IMR-90 (cell line): Measurements from ENCODE around the gene PCA3. TPM values are rescaled to one million over a fixed set of nuclear protein-coding genes. Genes with fewer than 3 reads are reported as not detected.

Source experiments
- ATAC-seq: fragments of 200-7000 bp; cut with Tn5 transposase; 2 replicates; pipeline ENCODE4 v1.9.1; 2020; ENCODE audit warnings: low read depth, mild to moderate bottlenecking, moderate library complexity
- BruUV-seq: library from RNA; stranded (reverse); fragments of 400-500 nt; replicated peaks from 2 replicates; lab custom pipeline; 2021; lab: Mats Ljungman, UMichigan
- CTCF ChIA-PET: fragments of 300-600 bp; formaldehyde crosslinking; extraction: SDS; loops from one replicate; lab custom pipeline; 2021; ENCODE audit warnings: antibody characterized with exemption; lab: Yijun Ruan, JAX
- POLR2A ChIA-PET: fragments of 300-600 bp; sonication (Branson Sonifier 250); formaldehyde crosslinking; loops from one replicate; lab custom pipeline; 2022; ENCODE audit warnings: antibody characterized with exemption; ENCODE audit not compliant: unreplicated experiment; lab: Charles Lee
- DNase-seq: peaks from one replicate; pipeline ENCODE4 v3.0.0; 2013
- H2AFZ ChIP-seq: replicated peaks from 2 replicates; pipeline ENCODE3; 2013; ENCODE audit warnings: low read length, mild to moderate bottlenecking; ENCODE audit not compliant: poor library complexity
- H2AK5ac ChIP-seq: 2 replicates; pipeline ENCODE4 v1.6.1; 2013; ENCODE audit warnings: low read depth, low read length, inconsistent platforms
- H2AK9ac ChIP-seq: replicated peaks from 2 replicates; pipeline ENCODE3; 2013; ENCODE audit warnings: mild to moderate bottlenecking, low read depth, low read length, moderate library complexity; ENCODE audit not compliant: poor library complexity
- H2BK120ac ChIP-seq: 2 replicates; pipeline ENCODE4 v1.6.1; 2013; ENCODE audit warnings: low read depth, low read length, inconsistent platforms
- H2BK15ac ChIP-seq: 3 replicates; pipeline ENCODE4 v1.6.1; 2013; ENCODE audit warnings: low read depth, low read length, inconsistent platforms
- H2BK20ac ChIP-seq: 2 replicates; pipeline ENCODE4 v1.6.1; 2013; ENCODE audit warnings: low read depth, mild to moderate bottlenecking, inconsistent platforms, low read length, moderate library complexity
- H2BK5ac ChIP-seq: 2 replicates; pipeline ENCODE4 v1.6.1; 2013; ENCODE audit warnings: mild to moderate bottlenecking, low read depth, low read length, inconsistent platforms; ENCODE audit not compliant: poor library complexity, severe bottlenecking
- H3K14ac ChIP-seq: replicated peaks from 2 replicates; pipeline ENCODE4 v1.6.1; 2013; ENCODE audit warnings: low read depth, low read length, inconsistent platforms
- H3K18ac ChIP-seq: 2 replicates; pipeline ENCODE4 v1.6.1; 2013; ENCODE audit warnings: low read depth, low read length, control low read depth
- H3K23ac ChIP-seq: 2 replicates; pipeline ENCODE4 v1.6.1; 2013; ENCODE audit warnings: low read depth, low read length, inconsistent platforms
- H3K27ac ChIP-seq: 2 replicates; pipeline ENCODE4 v1.5.1; 2013; ENCODE audit warnings: mild to moderate bottlenecking, control low read depth, low read length; ENCODE audit not compliant: insufficient read depth
- H3K27me3 ChIP-seq: 2 replicates; pipeline ENCODE4 v1.6.1; 2013; ENCODE audit warnings: low read length; ENCODE audit not compliant: control insufficient read depth, insufficient read depth
- H3K36me3 ChIP-seq: 2 replicates; pipeline ENCODE4 v1.6.1; 2013; ENCODE audit warnings: low read length, mixed read lengths; ENCODE audit not compliant: control insufficient read depth, insufficient read depth
- H3K4ac ChIP-seq: 2 replicates; pipeline ENCODE4 v1.6.1; 2013; ENCODE audit warnings: low read depth, low read length, inconsistent platforms
- H3K4me1 ChIP-seq: 2 replicates; pipeline ENCODE4 v1.6.1; 2013; ENCODE audit warnings: low read length, mixed read lengths; ENCODE audit not compliant: control insufficient read depth, insufficient read depth
- H3K4me2 ChIP-seq: 2 replicates; pipeline ENCODE4 v1.6.1; 2013; ENCODE audit warnings: low read depth, mild to moderate bottlenecking, control low read depth, low read length, moderate library complexity
- H3K4me3 ChIP-seq: 2 replicates; pipeline ENCODE4 v1.5.1; 2013; ENCODE audit warnings: low read depth, mild to moderate bottlenecking, control low read depth, low read length, moderate library complexity; ENCODE audit not compliant: insufficient read depth
- H3K56ac ChIP-seq: 2 replicates; pipeline ENCODE4 v1.6.1; 2013; ENCODE audit warnings: low read length, inconsistent platforms; ENCODE audit not compliant: insufficient read depth; ENCODE audit errors: extremely low read depth
- H3K79me1 ChIP-seq, 2 experiments: 2 replicates each; pipeline ENCODE4 v1.6.1; 2013; ENCODE audit warnings: low read length in 2 of 2, inconsistent platforms in 1 of 2, low read depth in 1 of 2
- H3K9ac ChIP-seq: 2 replicates; pipeline ENCODE4 v1.6.1; 2013; ENCODE audit warnings: low read depth, low read length, control low read depth
- H3K9me1 ChIP-seq: 2 replicates; pipeline ENCODE4 v1.6.1; 2013; ENCODE audit warnings: low read length, inconsistent platforms; ENCODE audit not compliant: insufficient read depth
- H3K9me3 ChIP-seq: 2 replicates; pipeline ENCODE4 v1.6.1; 2013; ENCODE audit warnings: low read length; ENCODE audit not compliant: control insufficient read depth, insufficient read depth
- H4K20me1 ChIP-seq: 2 replicates; pipeline ENCODE4 v1.6.1; 2013; ENCODE audit warnings: low read length, inconsistent platforms; ENCODE audit not compliant: insufficient read depth
- H4K5ac ChIP-seq: 2 replicates; pipeline ENCODE4 v1.6.1; 2013; ENCODE audit warnings: mild to moderate bottlenecking, low read depth, low read length, control low read depth
- H4K8ac ChIP-seq, 2 experiments: 2 replicates each; pipeline ENCODE4 v1.6.1; 2013; ENCODE audit warnings: low read depth in 2 of 2, low read length in 2 of 2, control low read depth in 1 of 2, inconsistent platforms in 1 of 2
- H4K91ac ChIP-seq: 2 replicates; pipeline ENCODE4 v1.6.1; 2013; ENCODE audit warnings: low read depth, low read length, inconsistent platforms; ENCODE audit not compliant: insufficient read depth
- BHLHE40 ChIP-seq: fragments of 150-350 bp; IDR thresholded peaks from 2 replicates; pipeline ENCODE4 v1.6.1; 2016; ENCODE audit warnings: mild to moderate bottlenecking, low read depth, low read length
- CHD1 ChIP-seq: IDR thresholded peaks from 2 replicates; pipeline ENCODE4 v1.6.1; 2012; ENCODE audit warnings: low read depth, low read length, improper control_type of control experiment
- RAD21 ChIP-seq: IDR thresholded peaks from 2 replicates; pipeline ENCODE4 v1.6.1; 2012; ENCODE audit warnings: low read length, improper control_type of control experiment
- RCOR1 ChIP-seq: IDR thresholded peaks from 2 replicates; pipeline ENCODE4 v1.6.1; 2012; ENCODE audit warnings: mild to moderate bottlenecking, low read length, improper control_type of control experiment; ENCODE audit not compliant: insufficient replicate concordance
- RFX5 ChIP-seq: IDR thresholded peaks from 2 replicates; pipeline ENCODE4 v1.8.0; 2012; ENCODE audit warnings: low read depth, mild to moderate bottlenecking, low read length, moderate library complexity
- USF2 ChIP-seq: fragments of 150-350 bp; IDR thresholded peaks from 2 replicates; pipeline ENCODE4 v1.6.1; 2017; ENCODE audit warnings: mild to moderate bottlenecking, antibody characterized with exemption, low read length, low read depth
- WGBS, 2 experiments: methylation state at CpG; one replicate each; pipeline versions ENCODE4 v1.1.5 to v1.1.7; 2013; ENCODE audit warnings: missing lambda C conversion rate in 2 of 2; ENCODE audit not compliant: insufficient read length in 1 of 2; ENCODE audit errors: extremely low coverage in 2 of 2; 5-methylcytosine and 5-hydroxymethylcytosine counted together
- dilution Hi-C: fragments of 300-500 bp; cut with HindIII; formaldehyde crosslinking; loops from one replicate; pipeline ENCODE4 v1.14.3; 2018; ENCODE audit warnings: low sequenced_read_pairs; ENCODE audit not compliant: unreplicated experiment
- in situ Hi-C: fragments of 300-500 bp; cut with MboI; formaldehyde crosslinking; loops from 3 replicates; pipeline ENCODE4 v1.14.3; 2019; ENCODE audit warnings: low sequenced_read_pairs, inconsistent platforms, mixed read lengths
- intact Hi-C: fragments of 100-400 bp; cut with micrococcal nuclease; formaldehyde crosslinking; loops from 2 replicates; pipeline ENCODE4 v1.10.0; 2022
- polyA plus RNA-seq, 3 experiments: library from polyadenylated mRNA; depleted of rRNA; stranded (reverse); fragments of >200 nt; gene quantifications; 2 replicates each; pipeline ENCODE4 v1.2.3, GENCODE V29; 2012; ENCODE audit warnings: low replicate concordance in 1 of 3
- total RNA-seq: library from RNA; depleted of rRNA; stranded (reverse); fragments of >200 nt; gene quantifications from 2 replicates; pipeline ENCODE4 v1.2.3, GENCODE V29; 2012

Gene PCA3
- total and polyA plus RNA-seq, 2 of the 4 experiments (the other 2 are of a cell fraction) = not detected

- H2BK20ac ChIP-seq = no peak overlapping the region
- WGBS, 2 experiments = no CpG with 5 or more reads among the region's 9 CpGs
- POLR2A ChIA-PET = no interaction called here
- H3K23ac ChIP-seq = no peak overlapping the region
- H2BK15ac ChIP-seq = no peak overlapping the region
- intact Hi-C loops = no loop called here
- no peak overlapping the region for H2BK120ac ChIP-seq
- no peak overlapping the region for H3K18ac ChIP-seq
- no peak overlapping the region for H4K91ac ChIP-seq
- H3K56ac ChIP-seq = no peak overlapping the region
- H2AFZ ChIP-seq = no peak overlapping the region
- H3K36me3 ChIP-seq = no peaks in the 10 kb centered on the region
- no TSS peak for BruUV-seq
- H3K9me1 ChIP-seq = no peaks in the 10 kb centered on the region
- H3K27ac ChIP-seq = no peak overlapping the region
- no peak overlapping the region for H2AK9ac ChIP-seq
- TF ChIP-seq BHLHE40 = no peak
- TF ChIP-seq RAD21 = no peak
- no peak for TF ChIP-seq USF2
- TF ChIP-seq RCOR1 = no peak
- no peak for TF ChIP-seq RFX5
- TF ChIP-seq CHD1 = no peak
- H3K9ac ChIP-seq = no peak overlapping the region
- H3K4ac ChIP-seq = no peak overlapping the region
- no peaks in the 10 kb centered on the region for H3K27me3 ChIP-seq
- no peak overlapping the region for H3K4me3 ChIP-seq
- no peak overlapping the region for H2BK5ac ChIP-seq
- no peak overlapping the region for H2AK5ac ChIP-seq
- no peaks in the 10 kb centered on the region for H4K20me1 ChIP-seq
- CTCF ChIA-PET = interaction anchor here (0.5 kb wide), 1 partner anchor 16 kb away, joined by 3 read pairs; no protein-coding TSS in a partner anchor
- no peak overlapping the region for H3K4me2 ChIP-seq
- dilution Hi-C loops = no loop called here
- no peaks in the 10 kb centered on the region for H3K4me1 ChIP-seq
- H4K5ac ChIP-seq = no peak overlapping the region
- DNase-seq (no peak), ATAC-seq (no peak)
- in situ Hi-C loops = no loop called here
- no peak overlapping the region for H3K14ac ChIP-seq
- H3K79me1 ChIP-seq = no peaks in the 10 kb centered on the region
- peaks cover 2% of the 10 kb centered on the region; the same call in 1 of the 2 replicates for H3K9me3 ChIP-seq
- no peak overlapping the region for H4K8ac ChIP-seq
Observed at GRCh38 chr9:76827296-76828080, 63.2 kb downstream of the PCA3 start.
